ENCODE data around the gene MX2.

- TF ChIP-seq POLR2A (IDR thresholded peaks at IDR 0.05) = no peak
- no peak for TF ChIP-seq CTCF (IDR thresholded peaks at IDR 0.05)
These were observed 12.4 kb downstream of the MX2 start for GRCh38 chr21:41374177-41374712.

Measured in body of pancreas (tissue), 4 donors.